ENCODE data around the gene TRIP13.
"Not testable (repeated sequence)": the region's sequence is repeated elsewhere in the genome, so short reads cannot be mapped to it uniquely, and the experiment has no call there.

TRIP13 gene

GRCh38 chr5:921456-922435 is 29.1 kb downstream of the TRIP13 start:
- no peak for DNase-seq

GRCh38 chr5:922436-923280 is 30.0 kb downstream of the TRIP13 start:
- DNase-seq, result no peak

DNA sequence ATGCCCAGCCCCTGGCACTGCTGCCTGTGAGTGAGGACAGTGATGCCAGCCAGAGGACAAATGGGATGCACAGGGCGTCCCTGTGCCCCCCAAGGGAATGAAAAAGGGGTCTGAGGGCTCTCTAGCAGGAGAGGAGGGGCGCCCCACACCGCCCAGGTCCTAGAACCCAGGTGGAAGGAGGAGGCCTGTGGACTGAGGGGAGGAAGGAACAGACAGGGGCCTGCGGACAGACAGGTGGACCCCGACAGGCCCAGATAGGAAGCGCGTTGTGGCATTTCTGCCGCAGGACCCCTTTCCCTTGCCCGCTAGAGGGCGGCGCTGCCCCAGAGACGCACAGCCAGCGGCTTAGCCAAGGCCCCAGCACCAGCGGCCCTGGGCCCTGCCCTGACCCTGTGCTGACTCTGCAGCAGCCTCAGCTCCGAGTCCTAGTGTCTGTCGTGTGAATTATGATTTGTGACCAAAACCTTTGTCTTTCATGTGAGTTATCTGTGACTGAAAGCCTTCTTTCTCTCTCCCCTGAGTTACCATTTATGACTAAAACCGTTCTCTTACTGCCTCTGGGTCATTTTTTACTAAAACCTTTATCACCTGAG is 30.7 kb downstream of the TRIP13 start:
- peak; percentile 63 for DNase-seq

DNA sequence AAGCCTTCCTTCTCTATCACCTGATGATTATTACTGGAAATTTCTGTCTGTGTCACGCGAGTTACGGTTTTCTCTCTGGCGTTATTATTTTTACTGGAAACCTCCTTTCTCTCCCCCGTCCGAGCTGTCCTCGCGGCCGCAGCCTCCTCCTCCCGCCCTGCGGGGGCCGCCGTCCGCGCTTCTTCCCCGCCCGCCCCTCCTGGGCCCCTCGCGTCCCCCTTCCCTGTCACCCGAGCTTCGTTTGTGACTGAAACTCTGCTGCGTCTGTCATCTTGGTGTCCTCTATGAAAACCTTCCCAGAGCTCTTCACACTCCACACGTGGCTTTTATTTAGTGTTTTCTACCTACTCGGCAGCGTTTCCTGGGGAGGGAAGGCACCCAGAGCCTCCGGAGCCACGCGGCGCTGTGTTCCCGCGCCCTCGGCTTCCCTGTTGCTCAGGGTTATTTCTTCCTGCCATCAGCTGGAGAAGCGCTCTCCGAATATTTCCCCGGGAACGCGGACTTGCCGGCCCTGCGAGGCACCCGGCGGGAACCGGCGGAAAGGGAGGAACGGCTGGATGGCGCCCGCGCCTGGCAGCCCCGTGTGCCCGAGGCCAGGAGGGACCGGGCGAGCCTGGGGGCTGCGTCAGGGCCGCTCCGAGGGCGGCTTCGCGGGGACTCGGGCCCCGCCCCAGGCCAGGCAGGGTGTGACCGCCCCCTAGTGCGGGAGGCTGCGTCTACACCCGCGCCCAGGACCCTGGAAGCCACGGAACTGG is 33.9 kb downstream of the TRIP13 start:
- peak; percentile 25 for DNase-seq

- DNase-seq, result no peak
Measured at GRCh38 chr5:927172-928015, 34.7 kb downstream of the TRIP13 start.

DNA sequence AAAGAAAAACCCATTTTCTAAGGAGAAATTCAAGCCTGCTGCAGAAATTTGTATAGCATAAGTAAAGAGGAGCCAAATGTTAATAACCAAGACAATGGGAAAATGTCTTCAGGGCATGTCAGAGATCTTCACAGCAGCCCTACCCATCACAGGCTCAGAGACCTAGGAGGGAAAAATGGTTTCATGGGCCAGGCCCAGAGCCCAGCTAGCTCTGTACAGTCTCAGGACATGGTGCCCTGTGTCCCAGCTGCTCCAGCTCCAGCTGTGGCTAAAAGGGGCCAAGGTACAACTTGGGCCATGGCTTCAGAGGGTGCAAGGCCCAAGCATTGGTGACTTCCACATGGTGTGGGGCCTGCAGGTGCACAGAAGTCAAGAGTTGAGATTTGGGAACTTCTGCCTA is 36.5 kb downstream of the TRIP13 start:
- DNase-seq, result not testable (repeated sequence)

GRCh38 chr5:929596-929995 is 36.9 kb downstream of the TRIP13 start:
- DNase-seq, result no peak

GRCh38 chr5:930866-931265 is 38.2 kb downstream of the TRIP13 start:
- DNase-seq, result no peak

GRCh38 chr5:931570-932145 is 39.0 kb downstream of the TRIP13 start:
- no peak for DNase-seq

- DNase-seq, result no peak
Measured at GRCh38 chr5:932151-932627, 39.5 kb downstream of the TRIP13 start.

DNA sequence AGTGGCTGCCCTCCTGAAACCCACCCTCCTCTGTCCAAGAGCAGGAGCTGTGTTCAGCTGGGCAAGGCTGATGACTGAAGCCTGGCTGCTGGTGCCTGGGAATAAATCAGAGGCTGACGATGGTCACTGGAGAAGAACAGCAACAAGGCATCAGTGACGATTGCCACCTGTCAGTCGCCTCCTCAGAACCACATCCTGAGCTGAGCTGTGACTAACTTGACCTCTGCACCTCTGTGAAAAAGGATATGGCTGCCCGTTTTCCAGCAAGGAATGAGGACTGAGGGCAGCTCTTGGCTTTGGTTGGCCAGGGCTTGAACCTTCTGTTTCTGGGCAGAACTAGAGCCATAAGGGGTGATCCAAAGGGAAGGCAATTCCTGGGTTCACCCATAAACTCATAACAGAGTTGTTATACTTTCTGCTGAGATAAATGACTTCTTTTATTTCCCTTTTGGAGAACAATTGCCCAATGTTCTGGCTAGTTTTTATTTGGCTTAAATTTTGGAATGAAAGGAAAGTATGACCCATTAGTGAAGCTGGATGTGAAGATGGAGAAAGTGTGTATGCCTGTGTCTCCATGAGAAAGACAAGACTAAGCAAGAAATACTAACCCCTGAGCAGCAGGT is 40.1 kb downstream of the TRIP13 start:
- no peak for DNase-seq

- DNase-seq, result no peak
Measured at GRCh38 chr5:933251-933861, 40.7 kb downstream of the TRIP13 start.

DNA sequence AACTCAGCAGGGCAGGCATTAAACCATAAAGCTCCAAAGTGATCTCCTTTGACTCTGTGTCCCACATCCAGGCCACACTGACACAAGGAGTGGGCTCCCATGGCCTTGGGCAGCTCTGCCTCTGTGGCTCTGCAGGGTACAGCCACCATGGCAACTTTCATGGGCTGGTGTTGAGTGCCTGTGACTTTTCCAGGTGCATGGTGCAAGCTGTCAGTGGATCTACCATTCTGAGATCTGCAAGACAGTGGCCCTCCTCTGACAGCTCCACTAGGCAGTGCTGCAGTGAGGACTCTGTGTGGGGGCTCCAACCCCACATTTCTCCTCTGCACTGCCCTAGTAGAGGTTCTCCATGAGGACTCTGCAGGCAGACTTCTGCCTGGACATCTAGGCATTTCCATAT is 41.3 kb downstream of the TRIP13 start:
- DNase-seq, result not testable (repeated sequence)

GRCh38 chr5:934381-934967 is 41.8 kb downstream of the TRIP13 start:
- not testable (repeated sequence) for DNase-seq

DNA sequence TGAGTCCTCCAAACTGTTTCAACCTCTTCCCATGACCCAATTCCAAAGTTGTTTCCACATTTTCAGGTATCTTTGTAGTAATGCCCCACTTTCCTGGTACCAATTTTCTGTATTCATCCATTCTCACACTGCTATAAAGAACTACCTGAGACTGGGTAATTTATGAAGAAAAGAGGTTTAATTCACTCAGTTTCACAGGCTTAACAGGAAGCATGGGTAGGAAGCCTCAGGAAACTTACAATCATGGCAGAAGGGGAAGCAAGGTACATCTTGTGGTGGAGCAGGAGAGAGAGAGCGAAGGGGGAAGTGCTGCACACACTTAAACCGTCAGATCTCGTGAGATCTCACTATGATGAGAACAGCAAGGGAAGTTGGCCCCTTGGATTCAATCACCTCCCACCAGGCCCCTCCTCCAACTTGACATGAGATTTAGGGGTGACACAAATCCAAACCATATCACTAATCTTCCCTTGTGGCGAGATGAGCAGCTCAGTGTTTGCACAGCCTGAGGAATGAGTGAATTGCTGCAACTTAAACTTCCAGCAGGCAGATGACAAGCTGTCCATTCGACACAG is 42.9 kb downstream of the TRIP13 start:
- DNase-seq, result no peak

GRCh38 chr5:936149-937144 is 43.8 kb downstream of the TRIP13 start:
- no peak for DNase-seq

- no peak for DNase-seq
Measured at GRCh38 chr5:937151-937924, 44.7 kb downstream of the TRIP13 start.
